Measurements from ENCODE around the gene IMPACT. TPM values are rescaled to one million over a fixed set of nuclear protein-coding genes. Genes with fewer than 3 reads are reported as not detected.

The IMPACT gene, protein sequence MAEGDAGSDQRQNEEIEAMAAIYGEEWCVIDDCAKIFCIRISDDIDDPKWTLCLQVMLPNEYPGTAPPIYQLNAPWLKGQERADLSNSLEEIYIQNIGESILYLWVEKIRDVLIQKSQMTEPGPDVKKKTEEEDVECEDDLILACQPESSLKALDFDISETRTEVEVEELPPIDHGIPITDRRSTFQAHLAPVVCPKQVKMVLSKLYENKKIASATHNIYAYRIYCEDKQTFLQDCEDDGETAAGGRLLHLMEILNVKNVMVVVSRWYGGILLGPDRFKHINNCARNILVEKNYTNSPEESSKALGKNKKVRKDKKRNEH
- 1 to 10 TPM; 6.3 to 8.1 TPM for polyA plus RNA-seq

DNA sequence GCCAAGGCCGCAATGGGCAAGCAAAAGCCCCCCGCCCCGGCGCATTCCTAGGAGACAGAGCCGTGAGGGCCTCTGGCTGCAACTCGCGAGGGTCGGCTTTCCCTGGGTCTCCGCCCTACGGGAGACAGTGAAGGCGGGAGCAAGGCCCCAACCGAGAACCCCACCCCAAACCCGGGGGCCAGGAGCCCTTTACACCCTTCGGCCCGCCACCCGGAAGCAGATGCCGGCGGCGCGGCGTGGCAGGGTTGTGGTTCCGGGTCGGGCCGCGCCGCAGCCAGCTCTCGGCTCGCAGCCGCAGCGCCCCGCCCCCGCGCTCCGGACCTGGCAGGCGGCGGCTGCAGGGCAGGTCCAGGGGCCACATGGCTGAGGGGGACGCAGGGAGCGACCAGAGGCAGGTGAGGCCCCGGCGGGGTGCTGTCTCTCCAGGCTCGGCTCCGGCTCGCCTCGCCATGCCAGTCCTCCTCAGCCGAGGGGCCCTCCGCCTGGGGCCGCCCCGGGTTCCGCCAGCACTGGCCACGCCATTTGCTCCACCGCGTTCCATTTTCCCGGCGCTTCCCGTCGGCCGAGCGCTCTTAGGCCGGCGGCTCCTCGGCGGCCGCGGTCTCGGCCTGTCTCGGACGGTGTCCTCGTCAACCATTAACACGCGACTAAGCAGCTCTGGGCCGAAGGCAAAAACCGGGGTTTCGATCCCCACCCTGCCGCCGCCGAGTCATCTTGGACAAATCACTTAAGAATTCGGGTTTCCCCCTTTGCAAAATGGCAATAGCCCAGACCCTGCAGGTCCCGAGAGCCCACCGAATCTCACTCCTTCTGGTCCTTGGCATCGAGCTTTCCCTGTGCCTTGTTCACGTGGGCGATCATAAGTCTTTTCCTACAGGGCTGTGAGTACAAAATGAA is at the start of gene IMPACT:
TSS of gene IMPACT (plus strand) at position 273 of the 897 bp plus-strand sequence. CDS start at position 360, 87 bp downstream.
- H3K36me3 ChIP-seq (ENCODE audit: control insufficient read depth in 2 of 2, insufficient read depth in 2 of 2, low read length in 1 of 2) = no peaks in the 10 kb centered on the region
- H3K9me3 ChIP-seq (ENCODE audit: control insufficient read depth in 2 of 2, insufficient read depth in 1 of 2, low read depth in 1 of 2, low read length in 1 of 2) = no peaks in the 10 kb centered on the region
- H3K27ac ChIP-seq (ENCODE audit: low read depth in 2 of 2, low read length in 1 of 2) = peak within 1 kb of the TSS; percentile 53 to 67
- no peaks in the 10 kb centered on the region for H3K4me1 ChIP-seq (ENCODE audit: control insufficient read depth in 2 of 2, insufficient read depth in 2 of 2, low read length in 1 of 2)
- WGBS, 2 donors = 1 to 3% methylated on average over 80 to 82 of the region's 82 CpGs
- peak within 1 kb of the TSS; percentile 70 to 78 for H3K4me3 ChIP-seq (ENCODE audit: low read depth in 1 of 2, low read length in 2 of 2)
- peaks cover 0 to 4% of the 10 kb centered on the region in 2 donors for H3K27me3 ChIP-seq (ENCODE audit: control insufficient read depth in 1 of 2, insufficient read depth in 2 of 2, low read length in 2 of 2)

DNA sequence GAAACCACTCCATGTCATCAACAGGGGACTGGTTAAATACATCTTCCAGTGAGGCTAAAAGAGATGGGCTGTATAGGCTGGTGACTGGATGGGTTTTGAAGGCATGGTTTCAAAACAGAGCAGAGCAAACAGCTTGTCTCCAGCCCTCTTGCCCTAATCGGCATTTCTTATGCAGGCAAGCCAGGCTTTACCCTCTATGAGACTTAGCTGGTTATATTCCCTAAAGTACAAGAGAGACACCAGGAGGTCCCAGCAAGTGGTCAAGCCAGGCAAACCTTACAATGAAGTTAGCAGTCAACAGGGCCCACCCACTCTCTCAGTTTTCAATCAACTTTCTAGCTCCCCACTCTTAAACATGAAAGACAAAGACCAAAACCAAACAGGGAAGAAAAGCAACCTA is 47.9 kb upstream of the IMPACT start:
- WGBS, 2 donors = 62 to 89% methylated on average over 1 of the region's 1 CpG
- Histone ChIP-seq H3K27me3 (ENCODE audit: control insufficient read depth in 1 of 2, insufficient read depth in 2 of 2, low read length in 2 of 2) (no peaks in the 10 kb centered on the region), H3K4me1 (ENCODE audit: control insufficient read depth in 2 of 2, insufficient read depth in 2 of 2, low read length in 1 of 2) (no peaks in the 10 kb centered on the region), H3K9me3 (ENCODE audit: control insufficient read depth in 2 of 2, insufficient read depth in 1 of 2, low read depth in 1 of 2, low read length in 1 of 2) (no peaks in the 10 kb centered on the region), H3K4me3 (ENCODE audit: low read depth in 1 of 2, low read length in 2 of 2) (no peak overlapping the region), H3K36me3 (ENCODE audit: control insufficient read depth in 2 of 2, insufficient read depth in 2 of 2, low read length in 1 of 2) (peaks cover 3% of the 10 kb centered on the region in 2 donors), H3K27ac (ENCODE audit: low read depth in 2 of 2, low read length in 1 of 2) (no peak overlapping the region)

- H3K9me3 ChIP-seq (ENCODE audit: control insufficient read depth in 2 of 2, insufficient read depth in 1 of 2, low read depth in 1 of 2, low read length in 1 of 2) = no peaks in the 10 kb centered on the region
- peaks cover 0 to 3% of the 10 kb centered on the region in 2 donors for H3K36me3 ChIP-seq (ENCODE audit: control insufficient read depth in 2 of 2, insufficient read depth in 2 of 2, low read length in 1 of 2)
- H3K27ac ChIP-seq (ENCODE audit: low read depth in 2 of 2, low read length in 1 of 2) = no peak overlapping the region
- H3K4me1 ChIP-seq (ENCODE audit: control insufficient read depth in 2 of 2, insufficient read depth in 2 of 2, low read length in 1 of 2) = no peaks in the 10 kb centered on the region
- WGBS, 2 donors = 95 to 97% methylated on average over 6 of the region's 6 CpGs
- no peaks in the 10 kb centered on the region for H3K27me3 ChIP-seq (ENCODE audit: control insufficient read depth in 1 of 2, insufficient read depth in 2 of 2, low read length in 2 of 2)
- H3K4me3 ChIP-seq (ENCODE audit: low read depth in 1 of 2, low read length in 2 of 2) = no peak overlapping the region
Measured at GRCh38 chr18:24380163-24380747, 46.2 kb upstream of the IMPACT start.

GRCh38 chr18:24381126-24381525 is 45.3 kb upstream of the IMPACT start:
- Histone ChIP-seq H3K4me1 (ENCODE audit: control insufficient read depth in 2 of 2, insufficient read depth in 2 of 2, low read length in 1 of 2) (no peaks in the 10 kb centered on the region), H3K36me3 (ENCODE audit: control insufficient read depth in 2 of 2, insufficient read depth in 2 of 2, low read length in 1 of 2) (no peaks in the 10 kb centered on the region), H3K4me3 (ENCODE audit: low read depth in 1 of 2, low read length in 2 of 2) (no peak overlapping the region), H3K27ac (ENCODE audit: low read depth in 2 of 2, low read length in 1 of 2) (no peak overlapping the region), H3K27me3 (ENCODE audit: control insufficient read depth in 1 of 2, insufficient read depth in 2 of 2, low read length in 2 of 2) (no peaks in the 10 kb centered on the region), H3K9me3 (ENCODE audit: control insufficient read depth in 2 of 2, insufficient read depth in 1 of 2, low read depth in 1 of 2, low read length in 1 of 2) (no peaks in the 10 kb centered on the region)
- WGBS, 2 donors = 81% methylated on average over 1 of the region's 1 CpG

- Histone ChIP-seq H3K27ac (ENCODE audit: low read depth in 2 of 2, low read length in 1 of 2) (no peak overlapping the region), H3K9me3 (ENCODE audit: control insufficient read depth in 2 of 2, insufficient read depth in 1 of 2, low read depth in 1 of 2, low read length in 1 of 2) (no peaks in the 10 kb centered on the region), H3K27me3 (ENCODE audit: control insufficient read depth in 1 of 2, insufficient read depth in 2 of 2, low read length in 2 of 2) (no peaks in the 10 kb centered on the region), H3K36me3 (ENCODE audit: control insufficient read depth in 2 of 2, insufficient read depth in 2 of 2, low read length in 1 of 2) (no peaks in the 10 kb centered on the region), H3K4me3 (ENCODE audit: low read depth in 1 of 2, low read length in 2 of 2) (no peak overlapping the region), H3K4me1 (ENCODE audit: control insufficient read depth in 2 of 2, insufficient read depth in 2 of 2, low read length in 1 of 2) (no peaks in the 10 kb centered on the region)
- WGBS, 2 donors = 90 to 91% methylated on average over 6 of the region's 6 CpGs
Measured at GRCh38 chr18:24386681-24387080, 39.8 kb upstream of the IMPACT start.

GRCh38 chr18:24388957-24389356 is 37.5 kb upstream of the IMPACT start:
- Histone ChIP-seq H3K27ac (ENCODE audit: low read depth in 2 of 2, low read length in 1 of 2) (no peak overlapping the region), H3K4me1 (ENCODE audit: control insufficient read depth in 2 of 2, insufficient read depth in 2 of 2, low read length in 1 of 2) (no peaks in the 10 kb centered on the region), H3K9me3 (ENCODE audit: control insufficient read depth in 2 of 2, insufficient read depth in 1 of 2, low read depth in 1 of 2, low read length in 1 of 2) (no peaks in the 10 kb centered on the region), H3K36me3 (ENCODE audit: control insufficient read depth in 2 of 2, insufficient read depth in 2 of 2, low read length in 1 of 2) (no peaks in the 10 kb centered on the region), H3K4me3 (ENCODE audit: low read depth in 1 of 2, low read length in 2 of 2) (no peak overlapping the region), H3K27me3 (ENCODE audit: control insufficient read depth in 1 of 2, insufficient read depth in 2 of 2, low read length in 2 of 2) (no peaks in the 10 kb centered on the region)
- WGBS, 2 donors = 73 to 81% methylated on average over 3 of the region's 3 CpGs

GRCh38 chr18:24395049-24395795 is 31.2 kb upstream of the IMPACT start:
- Histone ChIP-seq H3K9me3 (ENCODE audit: control insufficient read depth in 2 of 2, insufficient read depth in 1 of 2, low read depth in 1 of 2, low read length in 1 of 2) (no peaks in the 10 kb centered on the region), H3K4me3 (ENCODE audit: low read depth in 1 of 2, low read length in 2 of 2) (no peak overlapping the region), H3K4me1 (ENCODE audit: control insufficient read depth in 2 of 2, insufficient read depth in 2 of 2, low read length in 1 of 2) (no peaks in the 10 kb centered on the region), H3K36me3 (ENCODE audit: control insufficient read depth in 2 of 2, insufficient read depth in 2 of 2, low read length in 1 of 2) (no peaks in the 10 kb centered on the region), H3K27ac (ENCODE audit: low read depth in 2 of 2, low read length in 1 of 2) (no peak overlapping the region), H3K27me3 (ENCODE audit: control insufficient read depth in 1 of 2, insufficient read depth in 2 of 2, low read length in 2 of 2) (no peaks in the 10 kb centered on the region)
- WGBS, 2 donors = 83% methylated on average over 11 of the region's 11 CpGs

- no peak overlapping the region for H3K27ac ChIP-seq (ENCODE audit: low read depth in 2 of 2, low read length in 1 of 2)
Measured at GRCh38 chr18:24396082-24396633, 30.3 kb upstream of the IMPACT start.

More at GRCh38 chr18:24396082-24396633, 30.3 kb upstream of the IMPACT start:
- no peaks in the 10 kb centered on the region for H3K36me3 ChIP-seq (ENCODE audit: control insufficient read depth in 2 of 2, insufficient read depth in 2 of 2, low read length in 1 of 2)
- no peaks in the 10 kb centered on the region for H3K27me3 ChIP-seq (ENCODE audit: control insufficient read depth in 1 of 2, insufficient read depth in 2 of 2, low read length in 2 of 2)
- H3K9me3 ChIP-seq (ENCODE audit: control insufficient read depth in 2 of 2, insufficient read depth in 1 of 2, low read depth in 1 of 2, low read length in 1 of 2) = no peaks in the 10 kb centered on the region
- WGBS, 2 donors = 76 to 83% methylated on average over 8 of the region's 8 CpGs
- no peak overlapping the region for H3K4me3 ChIP-seq (ENCODE audit: low read depth in 1 of 2, low read length in 2 of 2)
- H3K4me1 ChIP-seq (ENCODE audit: control insufficient read depth in 2 of 2, insufficient read depth in 2 of 2, low read length in 1 of 2) = no peaks in the 10 kb centered on the region

Data from esophagus (tissue), 2 donors.